OCI-LY3 (cell line): Measurements from ENCODE around the gene TOR1A.

Experiments used
- EZH2phosphoT487 ChIP-seq: fragments of 200-600 bp; shearing (Covaris generic); IDR thresholded peaks from 2 replicates; pipeline ENCODE4 v1.6.1; 2018; ENCODE audit warnings: antibody characterized with exemption, mixed run types, low read depth
- TF ChIP-seq, protein P1 (sequence below): fragments of 200-600, 300-600 bp; sonication (generic); IDR thresholded peaks from 2 replicates; pipeline ENCODE4 v1.5.1; 2014; ENCODE audit warnings: antibody characterized with exemption, low read length, low read depth

DNA sequence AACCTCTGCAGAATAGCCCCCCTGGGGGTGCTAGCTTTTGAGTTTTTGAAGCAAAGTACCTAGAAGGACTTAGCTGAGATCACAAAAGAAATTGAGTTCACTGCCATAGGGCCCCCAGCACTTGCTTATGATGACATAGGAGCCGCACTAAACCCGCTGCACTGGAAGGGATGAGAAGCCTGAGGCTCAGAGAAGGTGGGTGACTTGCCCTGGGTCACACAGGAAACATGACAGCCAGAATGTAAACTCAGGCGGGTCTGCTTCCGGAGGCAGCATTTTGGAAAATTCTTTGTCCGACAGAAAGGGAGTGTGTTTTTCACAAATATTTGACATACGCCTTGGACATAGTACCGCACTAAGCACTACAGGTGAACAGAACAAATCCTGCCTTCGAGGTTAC, 29.4 kb downstream of the TOR1A start:
- no peak for TF ChIP-seq EZH2phosphoT487
- TF ChIP-seq, protein P1, sequence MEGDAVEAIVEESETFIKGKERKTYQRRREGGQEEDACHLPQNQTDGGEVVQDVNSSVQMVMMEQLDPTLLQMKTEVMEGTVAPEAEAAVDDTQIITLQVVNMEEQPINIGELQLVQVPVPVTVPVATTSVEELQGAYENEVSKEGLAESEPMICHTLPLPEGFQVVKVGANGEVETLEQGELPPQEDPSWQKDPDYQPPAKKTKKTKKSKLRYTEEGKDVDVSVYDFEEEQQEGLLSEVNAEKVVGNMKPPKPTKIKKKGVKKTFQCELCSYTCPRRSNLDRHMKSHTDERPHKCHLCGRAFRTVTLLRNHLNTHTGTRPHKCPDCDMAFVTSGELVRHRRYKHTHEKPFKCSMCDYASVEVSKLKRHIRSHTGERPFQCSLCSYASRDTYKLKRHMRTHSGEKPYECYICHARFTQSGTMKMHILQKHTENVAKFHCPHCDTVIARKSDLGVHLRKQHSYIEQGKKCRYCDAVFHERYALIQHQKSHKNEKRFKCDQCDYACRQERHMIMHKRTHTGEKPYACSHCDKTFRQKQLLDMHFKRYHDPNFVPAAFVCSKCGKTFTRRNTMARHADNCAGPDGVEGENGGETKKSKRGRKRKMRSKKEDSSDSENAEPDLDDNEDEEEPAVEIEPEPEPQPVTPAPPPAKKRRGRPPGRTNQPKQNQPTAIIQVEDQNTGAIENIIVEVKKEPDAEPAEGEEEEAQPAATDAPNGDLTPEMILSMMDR: no peak
